Measurements from ENCODE around the gene NPHP4. TPM values are rescaled to one million over a fixed set of nuclear protein-coding genes. Genes with fewer than 3 reads are reported as not detected.

The NPHP4 gene
- total RNA-seq, 2 donors from 2014 or later: 6.2 to 15.9 TPM

- TF ChIP-seq CTCF (IDR thresholded peaks at IDR 0.05): no peak
These were observed 46.8 kb downstream of the NPHP4 start for GRCh38 chr1:5945445-5945844.

GRCh38 chr1:5944843-5945167 is 47.4 kb downstream of the NPHP4 start:
- no peak for DNase-seq
- intact Hi-C loops (cut with DNase I): no loop called here
- H3K9me3 ChIP-seq: no peaks in the 10 kb centered on the region
- H3K27me3 ChIP-seq: no peaks in the 10 kb centered on the region
- no peak overlapping the region for H3K9ac ChIP-seq (ENCODE audit: low read depth in 2 of 2, low read length in 2 of 2)
- H3K4me3 ChIP-seq: no peak overlapping the region
- no peak overlapping the region for H3K27ac ChIP-seq
- H3K4me1 ChIP-seq: no peaks in the 10 kb centered on the region
- TF ChIP-seq CTCF (IDR thresholded peaks at IDR 0.05): no peak
- H3K36me3 ChIP-seq: no peaks in the 10 kb centered on the region

More at GRCh38 chr1:5945445-5945844, 46.8 kb downstream of the NPHP4 start:
- no peaks in the 10 kb centered on the region for H3K9me3 ChIP-seq
- no peaks in the 10 kb centered on the region for H3K27me3 ChIP-seq
- H3K4me3 ChIP-seq: no peak overlapping the region
- intact Hi-C loops (cut with DNase I): no loop called here
- no peak for DNase-seq
- H3K27ac ChIP-seq: no peak overlapping the region
- no peak overlapping the region for H3K9ac ChIP-seq (ENCODE audit: low read depth in 2 of 2, low read length in 2 of 2)
- no peaks in the 10 kb centered on the region for H3K4me1 ChIP-seq
- H3K36me3 ChIP-seq: no peaks in the 10 kb centered on the region

DNA sequence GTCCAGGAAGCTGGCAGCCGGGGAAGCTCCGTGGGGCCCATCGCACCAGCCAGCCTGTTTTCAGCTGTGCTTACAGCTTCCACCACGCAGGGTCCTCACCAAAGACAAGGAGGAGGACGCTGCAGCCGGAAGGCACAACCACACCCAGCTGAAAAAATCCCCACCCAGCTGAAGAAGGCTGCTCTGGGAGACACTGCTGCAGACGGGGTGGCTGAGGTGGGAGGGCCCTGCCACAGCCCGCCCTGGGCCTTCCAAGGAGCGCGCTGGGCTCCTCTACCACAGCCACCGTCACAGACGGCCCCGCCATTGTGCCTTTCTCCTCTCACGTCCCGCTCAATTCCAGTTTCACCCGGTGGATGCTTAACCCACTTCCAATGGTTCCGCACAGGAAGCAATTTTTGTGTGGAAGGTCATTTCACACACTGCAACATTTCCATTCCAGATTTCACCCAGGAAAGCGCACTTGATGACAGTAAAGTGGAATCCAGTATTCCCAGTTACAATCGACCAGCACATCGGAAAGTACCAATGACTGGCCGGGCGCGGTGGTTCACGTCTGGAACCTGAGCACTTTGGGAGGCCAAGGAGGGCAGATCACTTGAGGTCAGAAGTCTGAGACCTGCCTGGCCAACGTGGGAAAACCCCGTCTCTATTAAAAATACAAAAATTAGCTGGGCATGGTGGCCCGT is 47.9 kb downstream of the NPHP4 start:
- no peak for DNase-seq
- no peaks in the 10 kb centered on the region for H3K27me3 ChIP-seq
- H3K36me3 ChIP-seq: no peaks in the 10 kb centered on the region
- no peaks in the 10 kb centered on the region for H3K4me1 ChIP-seq
- H3K4me3 ChIP-seq: no peak overlapping the region
- H3K9ac ChIP-seq (ENCODE audit: low read depth in 2 of 2, low read length in 2 of 2): no peak overlapping the region
- intact Hi-C loops (cut with DNase I): no loop called here
- H3K27ac ChIP-seq: no peak overlapping the region
- TF ChIP-seq CTCF (IDR thresholded peaks at IDR 0.05): no peak
- no peaks in the 10 kb centered on the region for H3K9me3 ChIP-seq

GRCh38 chr1:5943343-5944124 is 48.7 kb downstream of the NPHP4 start:
- no peaks in the 10 kb centered on the region for H3K36me3 ChIP-seq
- no peak overlapping the region for H3K9ac ChIP-seq (ENCODE audit: low read depth in 2 of 2, low read length in 2 of 2)
- TF ChIP-seq CTCF (IDR thresholded peaks at IDR 0.05): no peak

DNA sequence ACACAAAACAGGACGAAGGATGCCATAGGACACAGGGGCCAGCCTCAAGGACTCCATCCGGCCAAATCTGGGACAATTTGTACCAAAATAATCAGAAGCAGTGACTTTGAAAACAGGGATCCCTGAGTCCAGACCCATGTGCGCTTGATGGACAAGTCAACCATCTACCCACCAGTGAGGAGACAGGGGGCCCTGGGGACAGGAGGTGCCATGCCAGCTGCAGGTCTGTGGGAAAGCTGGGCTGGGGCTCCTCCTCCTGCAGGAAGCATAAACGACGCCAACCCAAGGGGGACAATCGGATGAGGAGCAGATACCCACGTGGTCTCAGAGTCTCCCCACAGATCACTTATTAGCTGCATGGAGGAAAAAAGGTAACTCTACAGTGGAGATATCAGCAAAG is 50.6 kb downstream of the NPHP4 start:
- Histone ChIP-seq H3K27ac (no peak overlapping the region), H3K4me3 (no peak overlapping the region), H3K9ac (ENCODE audit: low read depth in 2 of 2, low read length in 2 of 2) (no peak overlapping the region), H3K9me3 (no peaks in the 10 kb centered on the region), H3K27me3 (no peaks in the 10 kb centered on the region), H3K36me3 (no peaks in the 10 kb centered on the region), H3K4me1 (no peaks in the 10 kb centered on the region)
- no peak for TF ChIP-seq CTCF (IDR thresholded peaks at IDR 0.05)
- no peak for DNase-seq
- intact Hi-C loops (cut with DNase I): no loop called here

More at GRCh38 chr1:5943343-5944124, 48.7 kb downstream of the NPHP4 start:
- no peaks in the 10 kb centered on the region for H3K4me1 ChIP-seq
- intact Hi-C loops (cut with DNase I): no loop called here
- H3K27ac ChIP-seq: no peak overlapping the region
- no peaks in the 10 kb centered on the region for H3K27me3 ChIP-seq
- DNase-seq: no peak
- H3K9me3 ChIP-seq: no peaks in the 10 kb centered on the region
- no peak overlapping the region for H3K4me3 ChIP-seq
